ENCODE results near the gene VCP. TPM values are rescaled to one million over a fixed set of nuclear protein-coding genes. Genes with fewer than 3 reads are reported as not detected.

Gene VCP

GRCh38 chr9:35010351-35010958 is 62.0 kb downstream of the VCP start:
- Histone ChIP-seq H3K27me3 (ENCODE audit: insufficient read depth, low read length, poor library complexity) (no peaks in the 10 kb centered on the region), H4K5ac (ENCODE audit: low read length) (no peak overlapping the region), H3K36me3 (ENCODE audit: control insufficient read depth, insufficient read depth, low read length) (no peaks in the 10 kb centered on the region), H3K18ac (ENCODE audit: low read length) (no peak overlapping the region), H3K4ac (ENCODE audit: low read depth, low read length) (no peak overlapping the region), H2BK15ac (replicated peaks; ENCODE audit: low read depth) (no peak overlapping the region), H2BK120ac (ENCODE audit: low read depth, low read length) (no peak overlapping the region), H3K9ac (ENCODE audit: low read length) (no peak overlapping the region), H3K79me1 (ENCODE audit: low read length) (no peaks in the 10 kb centered on the region), H3K23ac (ENCODE audit: low read length) (no peak overlapping the region), H3K79me2 (ENCODE audit: control insufficient read depth, insufficient read depth, low read length) (no peaks in the 10 kb centered on the region), H3K4me3 (ENCODE audit: low read length) (no peak overlapping the region), H3K27ac (ENCODE audit: low read depth, low read length) (no peak overlapping the region), H2AK5ac (ENCODE audit: low read length) (no peak overlapping the region), H2BK5ac (ENCODE audit: low read length) (no peak overlapping the region), H4K8ac (ENCODE audit: low read depth, low read length) (no peak overlapping the region), H3K56ac (ENCODE audit: low read length) (no peak overlapping the region), H3K4me1 (ENCODE audit: control insufficient read depth, low read depth, low read length) (no peaks in the 10 kb centered on the region), H3K4me2 (ENCODE audit: low read length) (no peak overlapping the region)
- no peak for DNase-seq
- no CpG with 5 or more reads among the region's 3 CpGs for WGBS (ENCODE audit: extremely low coverage, insufficient coverage, low lambda C conversion rate)

Small RNAs within 50 kb of the gene (small RNA-seq; reads per million reads assigned to genes)
- gene RN7SL338P (ENCODE audit: insufficient read depth), result not detected

Measured in mesendoderm (in vitro differentiated cells).